WTC11 (cell line): ENCODE data around the gene WHAMM. TPM values are rescaled to one million over a fixed set of nuclear protein-coding genes. Genes with fewer than 3 reads are reported as not detected.

Source experiments
- ATAC-seq: fragments of 200-7000 bp; cut with Tn5 transposase; 2 replicates; pipeline ENCODE4 v1.10.0; 2021; ENCODE audit warnings: mild to moderate bottlenecking, moderate library complexity
- CTCF ChIA-PET: fragments of 300-600 bp; sonication (Branson Sonifier 250); formaldehyde crosslinking; loops from one replicate; lab custom pipeline; 2021; ENCODE audit warnings: antibody characterized with exemption; lab: Charles Lee
- POLR2A ChIA-PET: fragments of 350-600 bp; sonication (Branson Sonifier 250); formaldehyde crosslinking; loops from one replicate; lab custom pipeline; 2021; ENCODE audit warnings: antibody characterized with exemption; lab: Charles Lee
- DNase-seq: peaks from one replicate; pipeline ENCODE4 v3.0.0; 2021; ENCODE audit warnings: low spot score
- H3K27ac Mint-ChIP-seq: 2 replicates; pipeline ENCODE4 v1.8.0; 2021; ENCODE audit warnings: mixed read lengths
- H3K27me3 Mint-ChIP-seq: 2 replicates; pipeline ENCODE4 v1.8.0; 2021; ENCODE audit warnings: low read depth, mild to moderate bottlenecking, moderate library complexity, mixed read lengths
- H3K36me3 Mint-ChIP-seq: 2 replicates; pipeline ENCODE4 v1.8.0; 2021; ENCODE audit warnings: mixed read lengths
- H3K4me1 Mint-ChIP-seq: 2 replicates; pipeline ENCODE4 v1.8.0; 2022; ENCODE audit warnings: mixed read lengths
- H3K4me3 Mint-ChIP-seq: 2 replicates; pipeline ENCODE4 v1.8.0; 2021; ENCODE audit warnings: mild to moderate bottlenecking, moderate library complexity, mixed read lengths
- H3K9me3 Mint-ChIP-seq: 2 replicates; pipeline ENCODE4 v1.8.0; 2021; ENCODE audit warnings: mixed read lengths
- ATF2 ChIP-seq: sonication (generic); formaldehyde crosslinking; IDR thresholded peaks from 2 replicates; pipeline ENCODE4 v1.8.1; 2022; ENCODE audit warnings: low read depth, missing genetic modification reagents, borderline replicate concordance
- ATF3 ChIP-seq: sonication (generic); formaldehyde crosslinking; conservative IDR thresholded peaks from 2 replicates; pipeline ENCODE4 v1.8.1; 2022; ENCODE audit warnings: mild to moderate bottlenecking, missing genetic modification reagents
- ATF6 ChIP-seq: sonication (generic); formaldehyde crosslinking; IDR thresholded peaks from 2 replicates; pipeline ENCODE4 v1.8.1; 2023; ENCODE audit warnings: mild to moderate bottlenecking, missing genetic modification reagents
- ETV6 ChIP-seq: sonication (generic); formaldehyde crosslinking; IDR thresholded peaks from 2 replicates; pipeline ENCODE4 v1.8.1; 2022; ENCODE audit warnings: mild to moderate bottlenecking, missing genetic modification reagents
- FOXP4 ChIP-seq: sonication (generic); formaldehyde crosslinking; IDR thresholded peaks from 2 replicates; pipeline ENCODE4 v1.8.0; 2022; ENCODE audit warnings: mild to moderate bottlenecking, missing genetic modification reagents
- KAT7 ChIP-seq: sonication (generic); formaldehyde crosslinking; IDR thresholded peaks from 2 replicates; pipeline ENCODE4 v1.8.1; 2023; ENCODE audit warnings: missing genetic modification reagents, mild to moderate bottlenecking, borderline replicate concordance
- MLX ChIP-seq: sonication (generic); formaldehyde crosslinking; IDR thresholded peaks from 2 replicates; pipeline ENCODE4 v1.8.1; 2023; ENCODE audit warnings: mild to moderate bottlenecking, missing genetic modification reagents, moderate library complexity
- PRDM15 ChIP-seq: sonication (generic); formaldehyde crosslinking; IDR thresholded peaks from 2 replicates; pipeline ENCODE4 v1.8.0; 2022; ENCODE audit warnings: missing genetic modification reagents
- TCF7 ChIP-seq: sonication (generic); formaldehyde crosslinking; IDR thresholded peaks from 2 replicates; pipeline ENCODE4 v1.8.0; 2022; ENCODE audit warnings: mild to moderate bottlenecking, low read depth, missing genetic modification reagents, moderate library complexity
- USF2 ChIP-seq: sonication (generic); formaldehyde crosslinking; IDR thresholded peaks from 2 replicates; pipeline ENCODE4 v1.8.1; 2023; ENCODE audit warnings: mild to moderate bottlenecking, missing genetic modification reagents, moderate library complexity
- ZBTB43 ChIP-seq: sonication (generic); formaldehyde crosslinking; IDR thresholded peaks from 2 replicates; pipeline ENCODE4 v1.8.1; 2023; ENCODE audit warnings: mild to moderate bottlenecking, missing genetic modification reagents
- ZNF232 ChIP-seq: sonication (generic); formaldehyde crosslinking; IDR thresholded peaks from 2 replicates; pipeline ENCODE4 v1.8.0; 2022; ENCODE audit warnings: mild to moderate bottlenecking, missing genetic modification reagents
- ZNF396 ChIP-seq: fragments of 250-450 bp; sonication (Bioruptor Pico); IDR thresholded peaks from 2 replicates; pipeline ENCODE4 v1.8.0; 2021; ENCODE audit warnings: mild to moderate bottlenecking, moderate library complexity, borderline replicate concordance
- ZNF512 ChIP-seq: sonication (generic); formaldehyde crosslinking; IDR thresholded peaks from 2 replicates; pipeline ENCODE4 v1.8.1; 2022; ENCODE audit warnings: missing genetic modification reagents, borderline replicate concordance
- ZNF671 ChIP-seq: fragments of 250-450 bp; sonication (Bioruptor Pico); IDR thresholded peaks from 2 replicates; pipeline ENCODE4 v1.8.0; 2021; ENCODE audit warnings: mild to moderate bottlenecking
- ZSCAN18 ChIP-seq: fragments of 250-450 bp; sonication (Bioruptor Pico); IDR thresholded peaks from 2 replicates; pipeline ENCODE4 v2.1.2; 2022; ENCODE audit warnings: mild to moderate bottlenecking, moderate library complexity
- total RNA-seq: library from RNA; stranded (reverse); gene quantifications from 3 replicates; pipeline ENCODE4 v1.2.3, GENCODE V29; 2021

WHAMM gene
- total RNA-seq, 1 experiment from 2014 or later: 3.2 TPM

- no peaks in the 10 kb centered on the region for H3K36me3 Mint-ChIP-seq
- POLR2A ChIA-PET: no interaction called here
- ATAC-seq (no peak), DNase-seq (no peak)
- CTCF ChIA-PET: no interaction called here
- H3K27ac Mint-ChIP-seq: no peak overlapping the region
- TF ChIP-seq FOXP4 (no peak), USF2 (no peak), ATF3 (CRISPR knock-in tag) (no peak), ATF2 (CRISPR knock-in tag) (no peak)
- no peaks in the 10 kb centered on the region for H3K9me3 Mint-ChIP-seq
- H3K4me1 Mint-ChIP-seq: no peaks in the 10 kb centered on the region
- no peaks in the 10 kb centered on the region for H3K27me3 Mint-ChIP-seq
- no peak overlapping the region for H3K4me3 Mint-ChIP-seq
These were observed 30.7 kb upstream of the WHAMM start for GRCh38 chr15:82778755-82779154.

GRCh38 chr15:82781349-82781748 is 28.1 kb upstream of the WHAMM start:
- ChIA-PET POLR2A (no interaction called here), CTCF (no interaction called here)
- ATAC-seq (no peak), DNase-seq (no peak)
- H3K27ac Mint-ChIP-seq: no peak overlapping the region
- no peaks in the 10 kb centered on the region for H3K4me1 Mint-ChIP-seq
- no peaks in the 10 kb centered on the region for H3K36me3 Mint-ChIP-seq
- H3K27me3 Mint-ChIP-seq: peaks cover 11% of the 10 kb centered on the region
- H3K9me3 Mint-ChIP-seq: no peaks in the 10 kb centered on the region
- no peak overlapping the region for H3K4me3 Mint-ChIP-seq
- no peak for TF ChIP-seq ZNF396
- TF ChIP-seq ZBTB43 (CRISPR knock-in tag): no peak
- TF ChIP-seq ZNF232: no peak
- no peak for TF ChIP-seq ZNF671 (CRISPR knock-in tag)
- TF ChIP-seq PRDM15: no peak
- TF ChIP-seq MLX (CRISPR knock-in tag): no peak
- no peak for TF ChIP-seq ZNF512
- no peak for TF ChIP-seq ATF2 (CRISPR knock-in tag)
- no peak for TF ChIP-seq TCF7 (CRISPR knock-in tag)
- no peak for TF ChIP-seq ZSCAN18 (CRISPR knock-in tag)
- TF ChIP-seq KAT7 (CRISPR knock-in tag): no peak
- no peak for TF ChIP-seq ETV6
- no peak for TF ChIP-seq ATF6
